Measurements from ENCODE around the gene ITGB1. TPM values are rescaled to one million over a fixed set of nuclear protein-coding genes. Genes with fewer than 3 reads are reported as not detected.

ITGB1 gene
- 610 and 922 TPM in 2 replicates for total RNA-seq

GRCh38 chr10:32958085-32959005 is at the start of gene ITGB1:
Gene ITGB1, minus strand, starts transcription at chr10:32958230. Its CDS starts 22,672 bp downstream, at chr10:32935558.

All from pericardium fibroblast (primary cell).